OCI-LY3 (cell line): ENCODE data around the gene ASAH2.
A peak's percentile ranks its signal among the peaks of the same experiment; 100 is the strongest.

Experiments
- H2AFZ ChIP-seq: fragments of 200-600, 300-600 bp; shearing (Covaris generic); 2 replicates; pipeline ENCODE4 v1.6.0; 2014; ENCODE audit warnings: antibody characterized with exemption, low read depth, low read length
- H3K27ac ChIP-seq: fragments of 200-600, 300-600 bp; sonication (generic); 2 replicates; pipeline ENCODE4 v1.5.1; 2014; ENCODE audit warnings: mild to moderate bottlenecking, low read length, moderate library complexity, mixed read lengths
- H3K27me3 ChIP-seq: fragments of 200-600, 300-600 bp; sonication (generic); 2 replicates; pipeline ENCODE4 v1.6.1; 2014; ENCODE audit warnings: low read depth, low read length, mixed read lengths
- H3K36me3 ChIP-seq: fragments of 200-600, 300-600 bp; sonication (generic); replicated peaks from 2 replicates; pipeline ENCODE3; 2014; ENCODE audit warnings: low read depth, low read length, mixed read lengths
- H3K4me1 ChIP-seq: fragments of 300-600, 200-600 bp; sonication (generic); 2 replicates; pipeline ENCODE4 v1.6.1; 2014; ENCODE audit warnings: low read length, mixed read lengths
- H3K4me2 ChIP-seq: fragments of 200-600, 300-600 bp; sonication (generic); 2 replicates; pipeline ENCODE4 v1.6.1; 2014; ENCODE audit warnings: low read length, mixed read lengths
- H3K4me3 ChIP-seq: fragments of 300-600, 200-600 bp; sonication (generic); 2 replicates; pipeline ENCODE4 v1.5.1; 2014; ENCODE audit warnings: antibody characterized with exemption, mild to moderate bottlenecking, low read length, moderate library complexity
- H3K79me2 ChIP-seq: fragments of 300-600, 200-600 bp; shearing (Covaris generic); 2 replicates; pipeline ENCODE4 v1.6.1; 2014; ENCODE audit warnings: mild to moderate bottlenecking, low read length, mixed read lengths
- H3K9ac ChIP-seq: fragments of 300-600, 200-600 bp; shearing (Covaris generic); 2 replicates; pipeline ENCODE4 v1.6.0; 2014; ENCODE audit warnings: mild to moderate bottlenecking, low read length, moderate library complexity
- H3K9me3 ChIP-seq: fragments of 200-600, 300-600 bp; shearing (Covaris generic); 2 replicates; pipeline ENCODE4 v1.6.1; 2014; ENCODE audit warnings: low read length, mixed read lengths; ENCODE audit not compliant: insufficient read depth
- H4K20me1 ChIP-seq: fragments of 200-600, 300-600 bp; sonication (generic); 2 replicates; pipeline ENCODE4 v1.6.1; 2016; ENCODE audit warnings: low read length, mixed read lengths; ENCODE audit not compliant: insufficient read depth
- EZH2phosphoT487 ChIP-seq: fragments of 200-600 bp; shearing (Covaris generic); IDR thresholded peaks from 2 replicates; pipeline ENCODE4 v1.6.1; 2018; ENCODE audit warnings: antibody characterized with exemption, mixed run types, low read depth
- TF ChIP-seq, protein P1 (sequence below): fragments of 200-600, 300-600 bp; sonication (generic); IDR thresholded peaks from 2 replicates; pipeline ENCODE4 v1.5.1; 2014; ENCODE audit warnings: antibody characterized with exemption, low read length, low read depth

ASAH2 gene

GRCh38 chr10:50228672-50229071 lies 22.6 kb downstream of the ASAH2 start:
- Histone ChIP-seq H3K9me3 (no peaks in the 10 kb centered on the region), H2AFZ (no peak overlapping the region), H3K36me3 (no peaks in the 10 kb centered on the region), H4K20me1 (no peaks in the 10 kb centered on the region), H3K4me2 (no peak overlapping the region), H3K4me3 (no peak overlapping the region), H3K27ac (no peak overlapping the region), H3K79me2 (no peaks in the 10 kb centered on the region), H3K27me3 (no peaks in the 10 kb centered on the region), H3K4me1 (peaks cover 35% of the 10 kb centered on the region), H3K9ac (no peak overlapping the region)
- TF ChIP-seq EZH2phosphoT487: no peak
- TF ChIP-seq, protein P1, sequence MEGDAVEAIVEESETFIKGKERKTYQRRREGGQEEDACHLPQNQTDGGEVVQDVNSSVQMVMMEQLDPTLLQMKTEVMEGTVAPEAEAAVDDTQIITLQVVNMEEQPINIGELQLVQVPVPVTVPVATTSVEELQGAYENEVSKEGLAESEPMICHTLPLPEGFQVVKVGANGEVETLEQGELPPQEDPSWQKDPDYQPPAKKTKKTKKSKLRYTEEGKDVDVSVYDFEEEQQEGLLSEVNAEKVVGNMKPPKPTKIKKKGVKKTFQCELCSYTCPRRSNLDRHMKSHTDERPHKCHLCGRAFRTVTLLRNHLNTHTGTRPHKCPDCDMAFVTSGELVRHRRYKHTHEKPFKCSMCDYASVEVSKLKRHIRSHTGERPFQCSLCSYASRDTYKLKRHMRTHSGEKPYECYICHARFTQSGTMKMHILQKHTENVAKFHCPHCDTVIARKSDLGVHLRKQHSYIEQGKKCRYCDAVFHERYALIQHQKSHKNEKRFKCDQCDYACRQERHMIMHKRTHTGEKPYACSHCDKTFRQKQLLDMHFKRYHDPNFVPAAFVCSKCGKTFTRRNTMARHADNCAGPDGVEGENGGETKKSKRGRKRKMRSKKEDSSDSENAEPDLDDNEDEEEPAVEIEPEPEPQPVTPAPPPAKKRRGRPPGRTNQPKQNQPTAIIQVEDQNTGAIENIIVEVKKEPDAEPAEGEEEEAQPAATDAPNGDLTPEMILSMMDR: no peak

DNA sequence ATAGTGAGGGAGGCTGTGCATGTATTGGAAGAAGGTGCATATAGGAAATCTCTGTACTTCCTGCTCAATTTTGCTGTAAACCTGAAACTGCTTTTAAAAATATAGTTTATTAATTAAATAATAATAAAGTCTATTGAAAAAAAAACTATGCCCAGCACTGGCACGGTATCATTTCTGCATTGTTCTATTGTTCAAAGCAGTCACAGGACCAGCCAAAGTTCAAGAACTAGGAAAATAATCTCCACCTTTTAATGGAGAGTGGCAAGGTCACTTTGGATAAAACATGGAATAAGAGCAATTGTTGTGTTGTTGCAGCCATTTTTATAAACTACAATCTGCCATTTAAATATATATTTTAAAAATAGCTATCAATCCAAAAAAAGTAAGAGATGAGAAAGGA lies 24.7 kb downstream of the ASAH2 start:
- Histone ChIP-seq H3K79me2 (no peaks in the 10 kb centered on the region), H3K9me3 (no peaks in the 10 kb centered on the region), H3K4me1 (peaks cover 20% of the 10 kb centered on the region), H3K27me3 (no peaks in the 10 kb centered on the region), H3K9ac (no peak overlapping the region), H4K20me1 (no peaks in the 10 kb centered on the region), H3K4me2 (no peak overlapping the region), H3K27ac (no peak overlapping the region), H3K4me3 (no peak overlapping the region), H2AFZ (no peak overlapping the region), H3K36me3 (no peaks in the 10 kb centered on the region)
- no peak for TF ChIP-seq EZH2phosphoT487
- TF ChIP-seq, protein P1: no peak

- no peaks in the 10 kb centered on the region for H3K79me2 ChIP-seq
- peak overlapping the region; percentile 5; the same call in 1 of the 2 replicates for H3K4me3 ChIP-seq
- no peak for TF ChIP-seq EZH2phosphoT487
- TF ChIP-seq, protein P1: peak; percentile 70
- no peaks in the 10 kb centered on the region for H3K27me3 ChIP-seq
- H3K36me3 ChIP-seq: no peaks in the 10 kb centered on the region
- H3K4me2 ChIP-seq: peak overlapping the region; percentile 44
- no peaks in the 10 kb centered on the region for H4K20me1 ChIP-seq
- H3K27ac ChIP-seq: no peak overlapping the region
- H2AFZ ChIP-seq: no peak overlapping the region
- H3K9ac ChIP-seq: no peak overlapping the region
- no peaks in the 10 kb centered on the region for H3K9me3 ChIP-seq
- peaks cover 10% of the 10 kb centered on the region; the same call in 1 of the 2 replicates for H3K4me1 ChIP-seq
These were observed 26.9 kb downstream of the ASAH2 start for GRCh38 chr10:50224330-50224952.

DNA sequence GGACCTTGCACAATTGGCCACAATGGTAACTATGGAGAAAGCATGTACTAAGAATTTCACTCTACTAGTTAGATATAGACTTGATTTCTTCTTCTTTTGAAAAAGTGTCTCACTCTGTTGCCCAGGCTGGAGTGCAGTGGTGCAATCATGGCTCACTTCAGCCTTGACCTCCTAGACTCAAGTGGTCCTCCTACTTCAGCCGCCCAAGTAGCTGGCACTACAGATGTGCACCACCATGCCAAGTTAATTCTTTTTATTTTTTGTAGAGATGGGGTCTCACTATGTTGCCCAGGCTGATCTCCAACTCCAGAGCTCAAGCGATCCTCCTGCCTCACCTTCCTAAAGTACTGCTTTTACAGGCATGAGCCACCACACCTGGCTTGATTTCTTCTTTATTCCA lies 29.1 kb downstream of the ASAH2 start:
- Histone ChIP-seq H4K20me1 (no peaks in the 10 kb centered on the region), H3K27ac (no peak overlapping the region), H3K36me3 (no peaks in the 10 kb centered on the region), H3K79me2 (no peaks in the 10 kb centered on the region), H3K4me2 (no peak overlapping the region), H3K4me3 (no peak overlapping the region), H2AFZ (no peak overlapping the region), H3K9ac (no peak overlapping the region), H3K9me3 (no peaks in the 10 kb centered on the region), H3K4me1 (peaks cover 11% of the 10 kb centered on the region; the same call in 1 of the 2 replicates), H3K27me3 (no peaks in the 10 kb centered on the region)
- TF ChIP-seq EZH2phosphoT487: no peak
- TF ChIP-seq, protein P1: no peak
